ENCODE measurements around the gene VAC14.

GRCh38 chr16:70713342-70713741 is 87.6 kb downstream of the VAC14 start:
- TF ChIP-seq CTCF (IDR thresholded peaks at IDR 0.05) (no peak), POLR2A (IDR thresholded peaks at IDR 0.05) (no peak)

All from esophagus squamous epithelium (tissue), 4 donors.